HG03342 (cell line): Measurements from ENCODE around the gene ZG16B.

Experiments
- ATAC-seq: cut with Tn5 transposase; IDR thresholded peaks from one replicate; pipeline ENCODE4 v1.9.1; 2021; ENCODE audit warnings: mild to moderate bottlenecking, moderate library complexity; ENCODE audit not compliant: unreplicated experiment

The ZG16B gene

DNA sequence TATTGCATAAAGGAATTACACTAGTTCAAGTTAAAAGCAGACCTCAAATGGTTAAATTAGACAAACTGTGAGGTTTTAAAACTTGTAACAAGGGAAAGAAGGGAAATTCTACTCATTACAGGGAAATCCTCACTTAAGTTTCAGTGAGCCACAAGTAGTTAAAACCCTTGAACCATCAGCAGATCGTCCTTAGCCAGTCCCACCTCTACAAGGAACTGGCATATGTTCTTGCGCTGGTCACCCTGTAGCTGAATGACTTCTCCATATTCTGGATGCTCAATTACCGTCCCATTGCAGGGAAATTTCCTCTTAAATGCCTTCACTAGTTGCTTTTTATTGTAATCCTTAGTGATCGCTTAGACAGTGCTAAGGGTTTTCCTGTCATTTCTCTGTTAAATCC, 7.6 kb upstream of the ZG16B start:
- no peak for ATAC-seq

GRCh38 chr16:2824626-2825025, 5.5 kb upstream of the ZG16B start:
- ATAC-seq = no peak

DNA sequence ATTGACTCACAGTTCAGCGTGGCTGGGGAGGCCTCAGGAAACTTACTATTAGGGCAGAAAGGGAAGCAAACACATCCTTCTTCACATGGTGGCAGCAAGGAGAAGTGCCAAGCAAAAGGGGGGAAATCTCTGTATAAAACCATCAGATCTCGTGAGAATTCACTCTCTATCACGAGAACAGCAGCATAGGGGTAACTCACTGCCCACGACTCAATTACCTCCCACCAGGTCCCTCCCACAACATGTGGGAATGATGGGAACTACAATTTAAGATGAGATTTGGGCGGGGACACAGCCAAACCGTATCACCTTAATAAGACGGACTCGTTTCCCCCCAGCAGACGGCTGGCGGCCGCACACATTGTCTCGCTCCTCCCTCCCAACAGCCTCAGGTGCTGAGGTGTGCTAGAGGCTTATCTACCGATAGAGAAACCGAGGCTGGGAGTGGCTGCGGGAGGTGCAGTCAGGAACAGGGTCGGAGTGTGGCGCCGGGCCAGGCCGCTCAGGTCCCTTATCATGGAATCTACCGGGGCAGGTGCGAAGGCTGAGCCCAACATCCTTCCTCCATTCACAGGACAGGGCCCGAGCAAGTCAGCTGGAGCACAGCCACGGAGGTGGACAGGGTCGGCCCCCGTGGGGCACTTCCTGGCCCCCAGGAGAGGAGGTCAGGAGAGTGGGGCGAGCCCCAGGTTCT, 4.9 kb upstream of the ZG16B start:
- ATAC-seq = no peak

- ATAC-seq = no peak
Observed at GRCh38 chr16:2825906-2826305, 4.2 kb upstream of the ZG16B start.

- ATAC-seq = no peak
Observed at GRCh38 chr16:2826591-2827373, 3.3 kb upstream of the ZG16B start.

GRCh38 chr16:2827374-2827791, 2.7 kb upstream of the ZG16B start:
- ATAC-seq = no peak

DNA sequence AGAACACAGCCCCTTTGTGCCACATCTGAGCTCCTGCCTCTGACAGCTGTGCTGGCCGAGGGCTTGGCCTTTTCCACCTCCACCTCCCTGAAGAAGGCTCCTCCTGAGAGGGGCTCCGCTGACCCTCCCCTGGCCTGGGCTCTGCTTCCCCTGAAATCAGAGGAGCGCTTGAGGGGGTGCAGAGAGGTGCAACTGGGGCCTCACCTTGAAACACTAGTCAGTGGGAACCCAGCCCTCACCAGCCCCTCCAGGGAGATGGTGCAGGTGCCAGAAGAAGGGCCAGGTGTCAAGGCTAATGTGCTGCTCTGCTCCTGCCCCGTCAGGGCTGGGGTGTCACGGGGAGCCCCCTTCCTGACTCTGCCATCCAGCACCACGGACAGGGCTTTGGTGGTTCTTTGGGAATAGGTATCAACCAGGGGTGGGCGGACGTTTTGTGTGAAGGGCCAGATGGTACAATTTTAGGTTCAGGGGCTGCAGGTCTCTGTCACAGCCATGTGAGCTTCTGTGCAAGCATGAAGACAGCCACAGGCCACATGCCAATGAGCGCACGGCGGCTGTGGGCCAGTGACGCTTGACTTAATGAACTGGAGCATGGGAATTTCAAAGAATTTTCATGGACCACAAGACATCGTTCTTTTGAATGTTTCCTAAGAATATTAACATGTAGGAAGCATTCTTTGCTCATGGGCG, 2.1 kb upstream of the ZG16B start:
- ATAC-seq = no peak

GRCh38 chr16:2828521-2828840, 1.6 kb upstream of the ZG16B start:
- no peak for ATAC-seq

- ATAC-seq = no peak
Observed at GRCh38 chr16:2828876-2829430, 1.1 kb upstream of the ZG16B start.

DNA sequence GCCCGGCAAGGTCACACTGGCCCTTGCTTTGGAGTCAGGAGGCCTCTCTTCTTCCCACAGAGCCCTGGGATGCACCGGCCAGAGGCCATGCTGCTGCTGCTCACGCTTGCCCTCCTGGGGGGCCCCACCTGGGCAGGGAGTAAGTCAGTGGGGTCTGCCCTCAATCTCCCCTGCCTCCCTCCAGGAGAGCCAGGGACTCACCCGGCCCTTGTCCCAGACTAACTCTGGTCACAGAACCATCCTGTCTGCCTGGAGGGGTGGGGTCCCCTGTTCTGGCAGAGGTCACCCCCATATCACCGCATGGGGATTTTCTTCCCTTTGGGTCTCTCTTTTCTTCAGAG, 222 bp downstream of the ZG16B start:
- ATAC-seq = no peak

- no peak for ATAC-seq
Observed at GRCh38 chr16:2831203-2831602, 1.1 kb downstream of the ZG16B start.

DNA sequence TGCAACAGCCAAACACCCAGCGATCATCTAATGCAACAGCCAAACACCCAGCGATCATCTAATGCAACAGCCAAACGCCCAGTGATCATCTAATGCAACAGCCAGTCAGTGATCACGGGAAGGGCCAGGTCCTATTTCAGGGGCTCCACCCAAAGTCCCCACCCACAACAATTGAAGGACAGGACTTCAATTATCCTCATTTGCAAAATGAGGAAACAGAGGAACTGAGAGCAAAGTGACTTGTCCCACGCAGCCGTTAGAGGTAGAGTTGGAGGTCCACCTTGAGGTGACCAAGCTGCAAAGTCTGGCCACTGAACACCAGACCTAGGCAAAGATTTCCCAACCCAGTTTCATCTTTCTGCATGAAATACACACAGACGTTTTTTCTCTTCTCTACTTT, 3.7 kb downstream of the ZG16B start:
- no peak for ATAC-seq

GRCh38 chr16:2834968-2835367, 4.9 kb downstream of the ZG16B start:
- ATAC-seq = no peak

GRCh38 chr16:2835638-2836493, 5.8 kb downstream of the ZG16B start:
- no peak for ATAC-seq

DNA sequence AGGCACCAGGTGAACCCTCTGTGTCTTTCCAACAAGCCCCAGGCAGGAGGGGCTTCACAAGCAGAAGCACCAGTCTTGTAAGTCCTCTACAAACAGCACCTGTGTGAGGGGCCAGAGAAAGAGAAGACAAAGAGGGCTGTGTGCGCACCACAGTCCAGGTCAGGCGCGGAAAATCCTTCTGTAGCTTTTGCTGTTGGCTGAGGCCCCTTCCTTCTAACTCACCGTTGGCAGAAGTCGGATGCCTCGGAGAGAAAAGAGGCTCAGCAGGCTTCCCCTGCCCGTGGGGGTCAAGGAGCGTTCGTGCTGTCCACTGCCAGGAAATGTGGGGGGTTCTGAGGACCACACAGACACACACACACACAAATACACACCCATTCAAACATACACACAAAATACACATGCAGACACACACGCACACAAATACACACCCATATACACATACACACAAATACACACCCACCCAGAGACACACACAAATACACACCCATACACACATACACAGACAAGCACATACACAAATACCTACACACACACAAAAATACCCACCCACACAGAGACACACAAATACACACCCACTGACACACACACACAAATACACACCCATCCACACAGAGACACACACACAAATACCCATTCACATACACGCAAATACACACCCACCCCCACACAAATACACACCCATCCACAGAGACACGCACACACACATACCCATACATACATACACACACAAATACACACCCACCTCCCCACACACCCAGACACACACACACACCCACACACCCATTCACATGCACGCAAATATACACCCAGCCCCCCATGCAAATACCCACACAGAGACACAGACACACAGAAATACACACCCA, 6.8 kb downstream of the ZG16B start:
- no peak for ATAC-seq

DNA sequence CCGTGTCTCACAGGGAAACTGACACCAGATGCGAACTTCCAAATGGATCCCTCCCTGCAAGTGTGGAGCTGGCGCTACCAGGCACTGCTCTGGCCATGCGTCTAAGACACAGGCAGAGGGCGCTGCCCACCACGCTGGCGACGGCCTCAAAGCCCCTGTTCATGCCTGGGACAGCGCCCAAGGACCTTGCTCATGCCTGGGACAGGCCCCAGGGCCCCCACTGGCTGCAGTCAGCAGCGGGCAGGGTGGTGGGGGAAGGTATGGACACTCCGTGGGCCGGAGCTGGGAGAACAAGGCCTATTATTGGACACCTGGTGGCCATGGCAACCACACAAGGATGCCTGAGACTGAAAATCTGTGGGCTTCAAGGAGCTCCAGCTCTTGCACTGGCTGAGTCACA, 8.8 kb downstream of the ZG16B start:
- no peak for ATAC-seq

GRCh38 chr16:2839650-2840450, 9.7 kb downstream of the ZG16B start:
- no peak for ATAC-seq

DNA sequence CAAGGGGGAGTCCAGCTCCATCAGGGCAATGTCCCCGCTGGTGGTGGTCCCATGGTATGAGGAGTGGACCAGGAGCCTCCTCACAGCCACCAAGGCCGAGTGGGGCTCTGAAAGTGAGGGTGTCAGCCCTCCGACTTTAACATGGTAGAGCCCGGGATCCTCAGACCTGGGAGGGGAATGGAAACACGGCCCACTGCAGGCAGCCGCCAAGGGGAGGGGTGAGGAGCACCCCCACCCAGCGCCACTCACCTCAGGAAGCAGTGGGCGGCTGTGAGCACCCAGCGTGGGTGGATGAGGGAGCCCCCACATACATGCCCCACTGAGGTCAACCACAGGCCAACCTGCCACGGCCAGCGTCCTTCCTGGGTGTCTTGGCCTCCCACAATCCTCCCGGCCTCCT, 10.8 kb downstream of the ZG16B start:
- no peak for ATAC-seq

DNA sequence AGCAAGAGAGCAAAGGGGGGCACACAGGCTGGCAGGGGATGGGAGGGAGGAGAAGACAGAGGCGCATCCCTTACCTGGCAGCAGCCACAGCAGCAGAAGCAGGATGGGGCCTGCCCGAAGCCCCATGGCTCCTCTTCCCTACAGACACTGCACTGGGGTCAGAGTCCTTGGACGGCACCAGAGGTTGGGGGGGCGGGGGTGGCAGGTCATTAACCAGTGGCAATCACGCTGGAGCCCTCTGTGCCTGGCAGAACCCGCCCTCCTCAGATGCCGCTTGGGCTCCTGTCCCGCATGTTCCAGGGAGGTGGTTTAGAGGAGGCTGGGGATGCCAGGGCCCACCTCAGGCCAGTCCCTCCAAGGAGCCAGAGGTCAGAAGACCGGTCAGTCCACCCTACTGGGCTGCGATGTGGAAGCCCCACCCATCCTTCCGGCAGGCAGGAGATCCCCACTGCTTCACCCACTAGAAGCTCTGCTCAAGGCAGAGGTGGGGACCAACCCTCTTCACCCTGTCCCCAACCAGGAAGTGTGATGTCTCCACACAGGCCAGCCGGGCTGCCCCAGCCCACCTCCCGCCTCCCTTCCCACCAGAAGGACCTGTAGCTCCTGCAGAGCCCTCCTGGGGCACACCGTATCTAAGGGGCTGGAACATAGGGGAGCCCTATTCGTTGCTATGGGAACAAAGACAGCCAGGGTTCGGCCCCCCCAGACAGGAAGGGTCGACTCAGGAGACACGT, 11.7 kb downstream of the ZG16B start:
- no peak for ATAC-seq
